ENCODE data around the gene SLC22A17.

- no peak for TF ChIP-seq CTCF (IDR thresholded peaks at IDR 0.05 in 8 of 11, conservative IDR thresholded peaks at IDR 0.05 in 3 of 11)
- no peak for TF ChIP-seq POLR2A (IDR thresholded peaks at IDR 0.05)
- no peak for TF ChIP-seq POLR2AphosphoS5 (IDR thresholded peaks at IDR 0.05)
Observed at GRCh38 chr14:23396781-23397407, 44.2 kb upstream of the SLC22A17 start.
